ENCODE data around the gene CCNL2.

CCNL2 gene

DNA sequence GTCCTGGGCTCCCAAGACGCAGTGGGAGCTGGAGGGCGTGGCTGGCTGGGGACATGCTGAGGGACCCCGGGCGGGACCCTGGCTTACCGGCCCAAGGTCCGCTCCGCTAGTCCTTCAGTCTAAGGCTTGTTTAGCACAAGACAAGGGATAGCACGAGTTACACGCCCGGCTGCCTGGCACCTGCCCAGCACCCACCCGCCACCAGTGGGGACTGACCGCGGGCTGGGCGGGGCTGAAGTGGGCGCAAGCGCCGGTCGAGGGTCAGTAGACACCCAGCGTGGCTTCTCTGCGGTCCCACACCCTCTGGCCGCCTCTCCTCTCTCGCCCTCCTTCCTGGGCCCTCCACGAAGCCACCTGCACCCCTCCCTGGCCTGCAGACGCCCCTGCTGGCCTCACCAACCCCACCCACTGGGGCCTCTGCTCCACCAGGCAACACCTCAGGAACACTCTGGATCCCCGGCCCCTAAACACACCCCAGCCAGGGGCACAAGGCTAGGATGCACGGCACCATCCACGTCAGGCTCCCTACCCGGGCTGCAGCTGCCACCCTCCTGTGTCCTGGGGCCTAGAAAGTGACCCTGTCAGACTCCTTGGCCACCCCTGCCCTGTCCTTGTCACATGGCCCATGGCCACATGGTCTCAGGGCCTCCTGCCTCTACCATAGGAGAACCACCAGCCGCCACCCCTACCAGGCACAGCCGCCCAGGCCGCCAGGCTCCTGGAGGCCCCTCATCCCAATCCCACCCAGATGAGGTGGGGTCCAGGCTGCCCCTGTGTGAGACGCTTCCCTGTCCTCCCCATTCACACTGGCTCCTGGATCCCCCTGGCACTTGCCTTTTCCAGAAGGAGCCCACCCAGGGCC, 62.0 kb downstream of the CCNL2 start:
- DNase-seq (ENCODE audit: low read depth): no peak
- no peak overlapping the region for H3K4me3 ChIP-seq (ENCODE audit: low read depth, low read length)
- TF ChIP-seq, protein P1, sequence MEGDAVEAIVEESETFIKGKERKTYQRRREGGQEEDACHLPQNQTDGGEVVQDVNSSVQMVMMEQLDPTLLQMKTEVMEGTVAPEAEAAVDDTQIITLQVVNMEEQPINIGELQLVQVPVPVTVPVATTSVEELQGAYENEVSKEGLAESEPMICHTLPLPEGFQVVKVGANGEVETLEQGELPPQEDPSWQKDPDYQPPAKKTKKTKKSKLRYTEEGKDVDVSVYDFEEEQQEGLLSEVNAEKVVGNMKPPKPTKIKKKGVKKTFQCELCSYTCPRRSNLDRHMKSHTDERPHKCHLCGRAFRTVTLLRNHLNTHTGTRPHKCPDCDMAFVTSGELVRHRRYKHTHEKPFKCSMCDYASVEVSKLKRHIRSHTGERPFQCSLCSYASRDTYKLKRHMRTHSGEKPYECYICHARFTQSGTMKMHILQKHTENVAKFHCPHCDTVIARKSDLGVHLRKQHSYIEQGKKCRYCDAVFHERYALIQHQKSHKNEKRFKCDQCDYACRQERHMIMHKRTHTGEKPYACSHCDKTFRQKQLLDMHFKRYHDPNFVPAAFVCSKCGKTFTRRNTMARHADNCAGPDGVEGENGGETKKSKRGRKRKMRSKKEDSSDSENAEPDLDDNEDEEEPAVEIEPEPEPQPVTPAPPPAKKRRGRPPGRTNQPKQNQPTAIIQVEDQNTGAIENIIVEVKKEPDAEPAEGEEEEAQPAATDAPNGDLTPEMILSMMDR (IDR thresholded peaks at IDR 0.05; ENCODE audit: low read depth, low read length): no peak
- TF ChIP-seq MYC (IDR thresholded peaks at IDR 0.05; ENCODE audit: low read depth, low read length) (no peak), POLR2A (IDR thresholded peaks at IDR 0.05; ENCODE audit: extremely low read depth, insufficient read length) (no peak)
- TF ChIP-seq, protein P2, sequence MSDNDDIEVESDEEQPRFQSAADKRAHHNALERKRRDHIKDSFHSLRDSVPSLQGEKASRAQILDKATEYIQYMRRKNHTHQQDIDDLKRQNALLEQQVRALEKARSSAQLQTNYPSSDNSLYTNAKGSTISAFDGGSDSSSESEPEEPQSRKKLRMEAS (IDR thresholded peaks at IDR 0.05; ENCODE audit: low read depth, low read length): no peak

DNA sequence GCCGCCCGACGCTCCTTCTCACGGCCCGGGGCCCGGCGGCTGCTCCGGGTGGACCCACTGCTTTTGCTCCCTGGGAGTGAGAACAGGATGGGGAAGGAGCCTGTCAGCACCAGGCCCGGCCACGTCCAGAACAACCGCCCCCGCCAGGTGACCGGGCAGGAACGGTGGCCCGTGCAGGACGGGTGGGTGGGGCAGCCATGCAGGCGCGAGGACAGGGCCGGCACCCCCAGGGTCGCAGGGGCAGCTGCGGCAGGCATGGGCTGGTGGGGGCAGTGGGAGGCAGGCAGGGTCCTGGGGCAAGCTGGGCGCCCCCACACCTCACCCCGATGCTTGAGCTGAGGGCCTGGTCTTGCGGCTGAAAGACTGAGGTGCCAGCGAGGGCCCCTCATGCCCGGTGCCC, 62.7 kb downstream of the CCNL2 start:
- TF ChIP-seq POLR2A (IDR thresholded peaks at IDR 0.05; ENCODE audit: extremely low read depth, insufficient read length): no peak
- TF ChIP-seq MYC (IDR thresholded peaks at IDR 0.05; ENCODE audit: low read depth, low read length): no peak
- TF ChIP-seq, protein P2 (IDR thresholded peaks at IDR 0.05; ENCODE audit: low read depth, low read length): no peak
- TF ChIP-seq, protein P1 (IDR thresholded peaks at IDR 0.05; ENCODE audit: low read depth, low read length): no peak
- DNase-seq (ENCODE audit: low read depth): no peak
- H3K4me3 ChIP-seq (ENCODE audit: low read depth, low read length): no peak overlapping the region

DNA sequence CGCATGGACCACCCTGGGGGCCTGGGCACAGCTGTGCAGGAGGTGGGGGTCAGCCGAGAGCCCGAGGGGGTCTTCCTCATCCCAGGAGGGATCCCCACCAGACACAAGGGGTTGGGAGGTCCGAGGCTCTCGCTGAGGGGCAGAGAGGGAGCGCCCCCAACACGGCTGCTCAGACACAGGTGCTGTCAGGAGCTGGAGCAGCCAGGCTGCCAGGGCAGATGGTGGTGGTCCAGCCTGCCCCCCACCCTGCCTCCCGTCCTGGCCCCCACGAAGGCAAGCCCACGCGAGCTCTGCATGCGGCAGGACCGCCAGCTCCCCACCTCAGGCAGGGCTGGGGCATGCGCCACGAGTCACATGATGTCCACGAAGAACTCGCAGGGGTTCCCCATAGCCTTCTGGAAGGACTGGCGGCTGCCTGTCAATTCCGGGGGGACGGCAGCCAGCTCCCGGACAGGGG, 63.3 kb downstream of the CCNL2 start:
- no peak overlapping the region for H3K4me3 ChIP-seq (ENCODE audit: low read depth, low read length)
- DNase-seq (ENCODE audit: low read depth): no peak
- no peak for TF ChIP-seq MYC (IDR thresholded peaks at IDR 0.05; ENCODE audit: low read depth, low read length)
- TF ChIP-seq, protein P1 (IDR thresholded peaks at IDR 0.05; ENCODE audit: low read depth, low read length): no peak
- TF ChIP-seq POLR2A (IDR thresholded peaks at IDR 0.05; ENCODE audit: extremely low read depth, insufficient read length): no peak
- TF ChIP-seq, protein P2 (IDR thresholded peaks at IDR 0.05; ENCODE audit: low read depth, low read length): no peak
